GM21528 (cell line): Measurements from ENCODE around the gene DDN.

Experiments
- ATAC-seq: cut with Tn5 transposase; IDR thresholded peaks from one replicate; pipeline ENCODE4 v1.9.1; 2021; ENCODE audit warnings: mild to moderate bottlenecking, moderate library complexity; ENCODE audit not compliant: unreplicated experiment, low FRiP score

The DDN gene

GRCh38 chr12:48969833-48970701 lies 29.1 kb downstream of the DDN start:
- no peak for ATAC-seq

GRCh38 chr12:48969160-48969771 lies 29.9 kb downstream of the DDN start:
- ATAC-seq, result no peak

- ATAC-seq, result no peak
Measured at GRCh38 chr12:48968467-48968866, 30.7 kb downstream of the DDN start.

- ATAC-seq, result no peak
Measured at GRCh38 chr12:48967991-48968390, 31.2 kb downstream of the DDN start.

- ATAC-seq, result no peak
Measured at GRCh38 chr12:48966177-48966895, 32.8 kb downstream of the DDN start.

GRCh38 chr12:48965298-48965838 lies 33.8 kb downstream of the DDN start:
- no peak for ATAC-seq

GRCh38 chr12:48961801-48962200 lies 37.4 kb downstream of the DDN start:
- no peak for ATAC-seq

GRCh38 chr12:48961331-48961730 lies 37.8 kb downstream of the DDN start:
- ATAC-seq, result no peak

GRCh38 chr12:48960834-48961233 lies 38.3 kb downstream of the DDN start:
- ATAC-seq, result no peak

- ATAC-seq, result no peak
Measured at GRCh38 chr12:48958049-48958388, 41.2 kb downstream of the DDN start.

GRCh38 chr12:48957141-48958048 lies 41.8 kb downstream of the DDN start, which contains the start of gene ARF3:
Gene ARF3 (minus strand): TSS chr12:48957487. CDS start chr12:48941095, 16,392 bp downstream.
- ATAC-seq, result peak; percentile 84

- peak; percentile 15 for ATAC-seq
Measured at GRCh38 chr12:48956279-48957140, 42.7 kb downstream of the DDN start.

- ATAC-seq, result no peak
Measured at GRCh38 chr12:48954841-48955501, 44.2 kb downstream of the DDN start.

- ATAC-seq, result no peak
Measured at GRCh38 chr12:48954061-48954460, 45.1 kb downstream of the DDN start.

- no peak for ATAC-seq
Measured at GRCh38 chr12:48952691-48953090, 46.5 kb downstream of the DDN start.

GRCh38 chr12:48947727-48948126 lies 51.4 kb downstream of the DDN start:
- ATAC-seq, result no peak

- ATAC-seq, result no peak
Measured at GRCh38 chr12:48946943-48947342, 52.2 kb downstream of the DDN start.

GRCh38 chr12:48946205-48946604 lies 53.0 kb downstream of the DDN start:
- no peak for ATAC-seq
